K562 (cell line): ENCODE data around the gene MADD. TPM values are rescaled to one million over a fixed set of nuclear protein-coding genes. Genes with fewer than 3 reads are reported as not detected.
A peak's percentile ranks its signal among the peaks of the same experiment; 100 is the strongest.

Source experiments
- ARID3A ChIP-seq: IDR thresholded peaks from 2 replicates; pipeline ENCODE4 v1.6.1; 2012; ENCODE audit warnings: low read depth, low read length, improper control_type of control experiment, borderline replicate concordance
- ATF1 ChIP-seq, 2 experiments: fragments of 450-650 bp in 1 of 2; IDR thresholded peaks; 2 replicates each; pipeline ENCODE4 v1.6.1; 2016; ENCODE audit warnings: missing compliant biosample characterization in 1 of 2, missing genetic modification characterization in 1 of 2
- CREM ChIP-seq: IDR thresholded peaks from 2 replicates; pipeline ENCODE4 v1.6.1; 2014; ENCODE audit warnings: antibody characterized with exemption, low read depth
- FOXO4 ChIP-seq: fragments of 450-650 bp; formaldehyde crosslinking; IDR thresholded peaks from 2 replicates; pipeline ENCODE4 v1.4.0; 2020; ENCODE audit warnings: mild to moderate bottlenecking, moderate library complexity
- GTF2F1 ChIP-seq: IDR thresholded peaks from 2 replicates; pipeline ENCODE4 v1.6.1; 2011; ENCODE audit warnings: low read depth, low read length, improper control_type of control experiment
- LCOR ChIP-seq: sonication (generic); formaldehyde crosslinking; IDR thresholded peaks from 2 replicates; pipeline ENCODE4 v1.8.0; 2022; ENCODE audit warnings: mild to moderate bottlenecking, missing genetic modification reagents
- MEF2A ChIP-seq: IDR thresholded peaks from 2 replicates; pipeline ENCODE4 v1.6.1; 2011; ENCODE audit warnings: low read depth, mild to moderate bottlenecking, low read length, moderate library complexity; ENCODE audit not compliant: control insufficient read depth
- NELFE ChIP-seq: IDR thresholded peaks from 2 replicates; pipeline ENCODE4 v1.6.1; 2011; ENCODE audit warnings: mild to moderate bottlenecking; ENCODE audit not compliant: insufficient read depth, insufficient read length
- RERE ChIP-seq: sonication (generic); formaldehyde crosslinking; IDR thresholded peaks from 2 replicates; pipeline ENCODE4 v1.8.0; 2023; ENCODE audit warnings: missing genetic modification reagents, mild to moderate bottlenecking, borderline replicate concordance
- SIN3A ChIP-seq, 2 experiments: fragments of 150-350 bp in 1 of 2; IDR thresholded peaks; 2 replicates each; pipeline ENCODE4 v1.6.1; 2011 to 2016; ENCODE audit warnings: borderline replicate concordance in 2 of 2, low read depth in 2 of 2, low read length in 2 of 2, mild to moderate bottlenecking in 2 of 2, moderate library complexity in 2 of 2; ENCODE audit not compliant: control insufficient read depth in 1 of 2
- TAF1 ChIP-seq: IDR thresholded peaks from 2 replicates; pipeline ENCODE4 v1.6.1; 2011; ENCODE audit warnings: mild to moderate bottlenecking, low read length, moderate library complexity; ENCODE audit not compliant: insufficient read depth, control insufficient read depth, severe bottlenecking; ENCODE audit errors: extremely low read depth
- TCF7 ChIP-seq: sonication (generic); IDR thresholded peaks from 2 replicates; pipeline ENCODE4 v1.6.1; 2016; ENCODE audit warnings: antibody characterized with exemption, borderline replicate concordance
- ZBTB1 ChIP-seq: sonication (generic); formaldehyde crosslinking; IDR thresholded peaks from 2 replicates; pipeline ENCODE4 v1.8.1; 2023; ENCODE audit warnings: missing genetic modification reagents, low read depth, mild to moderate bottlenecking, borderline replicate concordance
- ZBTB8A ChIP-seq: fragments of 450-650 bp; IDR thresholded peaks from 2 replicates; pipeline ENCODE4 v1.6.1; 2018; ENCODE audit warnings: mild to moderate bottlenecking, moderate library complexity; ENCODE audit not compliant: partially characterized antibody
- ZEB2 ChIP-seq: fragments of 450-650 bp; IDR thresholded peaks from 2 replicates; pipeline ENCODE4 v1.6.1; 2016
- ZNF263 ChIP-seq: sonication (generic); formaldehyde crosslinking; IDR thresholded peaks from 2 replicates; pipeline ENCODE4 v1.8.0; 2022; ENCODE audit warnings: mild to moderate bottlenecking, missing genetic modification reagents, borderline replicate concordance
- ZNF3 ChIP-seq: fragments of 250-450 bp; sonication (Bioruptor Pico); IDR thresholded peaks from 2 replicates; pipeline ENCODE4 v1.5.0; 2021; ENCODE audit warnings: mild to moderate bottlenecking, moderate library complexity
- ZNF431 ChIP-seq: sonication (generic); formaldehyde crosslinking; IDR thresholded peaks from 2 replicates; pipeline ENCODE4 v1.8.0; 2022; ENCODE audit warnings: mild to moderate bottlenecking, missing genetic modification reagents
- polyA plus RNA-seq, 8 experiments: library from polyadenylated mRNA; depleted of rRNA in 4 of 8; stranded (reverse) in 5 of 8; unstranded in 3 of 8; fragments of >200 nt; fragmentation: Nextera tagmentation in 2 of 8; fragmentation: Illumina TruSeq in 1 of 8; extraction: Ambion mirVana in 2 of 8; extraction: Trizol in 1 of 8; gene quantifications; 2 replicates each; pipeline versions ENCODE4 v1.2.1 to v1.2.3, GENCODE V29; 2011 to 2014; ENCODE audit warnings: inconsistent platforms in 1 of 8, missing spikeins in 1 of 8
- total RNA-seq, 7 experiments: library from RNA; depleted of rRNA in 6 of 7; stranded (reverse); fragments of >200 nt in 6 of 7; fragmentation: Illumina TruSeq in 2 of 7; extraction: Trizol in 2 of 7; gene quantifications; 2 replicates each; pipeline versions ENCODE4 v1.2.1 to v1.2.3, GENCODE V29; 2011 to 2021; ENCODE audit warnings: low replicate concordance in 1 of 7

The MADD gene
- total and polyA plus RNA-seq, 9 of the 15 experiments (the other 6 are each of a cell fraction or from before 2014, with no cell fraction given) = 0.68 to 57.6 (median 33.6) TPM

DNA sequence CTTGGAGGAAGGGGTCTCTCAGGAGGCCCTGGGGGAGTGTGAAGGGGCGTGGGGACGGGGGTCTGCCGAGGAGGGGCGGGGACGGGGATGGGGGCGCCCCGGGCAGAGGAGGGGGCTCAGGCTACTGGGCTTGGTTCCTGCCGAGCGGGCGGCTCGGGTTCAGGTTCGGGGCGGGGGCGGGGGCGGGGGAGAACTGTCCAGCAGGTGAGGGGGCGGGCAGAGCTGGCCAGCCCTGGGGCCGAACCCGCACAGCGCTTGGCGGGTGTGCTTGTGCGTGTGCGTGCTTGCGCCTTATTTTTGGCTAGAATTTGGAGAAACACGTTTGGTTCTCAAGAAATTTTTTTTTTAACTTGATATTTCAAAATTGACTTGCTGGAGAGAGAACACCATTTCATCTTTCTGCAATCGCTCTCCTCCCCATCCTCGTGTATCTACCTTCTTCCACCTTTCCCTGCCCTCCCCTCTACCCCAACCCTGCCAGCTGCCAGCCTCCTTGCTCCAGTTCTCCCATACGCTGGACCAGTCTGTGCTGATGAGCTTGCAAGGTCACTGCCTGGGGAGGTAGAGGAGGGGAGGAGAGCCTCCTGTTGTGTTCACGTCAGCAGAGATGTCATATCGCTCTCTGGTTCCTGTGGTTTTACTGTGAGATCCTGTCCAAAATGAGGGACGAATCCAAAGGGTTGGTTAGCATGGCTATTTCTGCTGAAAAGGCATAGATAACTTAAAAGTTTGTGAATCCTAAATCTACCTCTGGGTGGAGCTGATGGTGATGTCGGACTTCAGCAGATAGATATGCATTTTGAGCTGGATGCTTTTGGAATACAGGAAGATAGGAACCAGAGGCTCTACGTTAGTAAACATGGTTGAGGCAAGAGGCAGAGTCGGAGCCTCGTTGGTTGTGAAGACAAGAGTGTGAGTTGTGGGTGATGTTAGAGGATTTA is 668 bp downstream of the MADD start (continued):
- TF ChIP-seq RERE (CRISPR knock-in tag) (0 out of 2 replicates have a peak, but pooled peaks have one; percentile 69), ZNF431 (no peak), ARID3A (no peak), ATF1 (CRISPR knock-in tag; IDR thresholded peaks at IDR 0.05) (no peak), ATF1 (tag; IDR thresholded peaks at IDR 0.05) (peak; percentile 78), ZBTB8A (no peak), ZNF263 (CRISPR knock-in tag) (peak; percentile 50; the same call in 1 of the 2 replicates), CREM (peak; percentile 92), ZNF3 (CRISPR knock-in tag) (no peak), ZEB2 (0 out of 2 replicates have a peak, but pooled peaks have one; percentile 23), MEF2A (no peak), NELFE (no peak), TCF7 (no peak), ZBTB1 (CRISPR knock-in tag) (0 out of 2 replicates have a peak, but pooled peaks have one; percentile 41), LCOR (CRISPR knock-in tag) (peak; percentile 82), GTF2F1 (no peak), FOXO4 (no peak), TAF1 (no peak), SIN3A (IDR thresholded peaks at IDR 0.05; ENCODE audit: borderline replicate concordance in 2 of 2, control insufficient read depth in 1 of 2, low read depth in 2 of 2, low read length in 2 of 2) (peak in 1 of 2 experiments; percentile 21; a peak in 1 of 4 replicates)
